Endothelial cell (in vitro differentiated cells): Measurements from ENCODE around the gene TM7SF2. TPM values are rescaled to one million over a fixed set of nuclear protein-coding genes. Genes with fewer than 3 reads are reported as not detected.
A peak's percentile ranks its signal among the peaks of the same experiment; 100 is the strongest.

ENCODE experiments used
- DNase-seq: peaks from one replicate; pipeline ENCODE4 v3.0.0; 2021; ENCODE audit warnings: low spot score
- H3K27ac Mint-ChIP-seq: one replicate; pipeline ENCODE4 v1.8.0; 2021; ENCODE audit warnings: mixed read lengths, inconsistent platforms; ENCODE audit not compliant: unreplicated experiment
- H3K27me3 Mint-ChIP-seq: one replicate; pipeline ENCODE4 v1.8.0; 2021; ENCODE audit warnings: mild to moderate bottlenecking, moderate library complexity, mixed read lengths, inconsistent platforms; ENCODE audit not compliant: unreplicated experiment
- H3K36me3 Mint-ChIP-seq: one replicate; pipeline ENCODE4 v1.8.0; 2021; ENCODE audit warnings: mild to moderate bottlenecking, low read depth, mixed read lengths, inconsistent platforms; ENCODE audit not compliant: unreplicated experiment
- H3K4me1 Mint-ChIP-seq: one replicate; pipeline ENCODE4 v1.8.0; 2021; ENCODE audit warnings: mild to moderate bottlenecking, mixed read lengths, inconsistent platforms; ENCODE audit not compliant: unreplicated experiment
- H3K4me3 Mint-ChIP-seq: one replicate; pipeline ENCODE4 v1.8.0; 2021; ENCODE audit warnings: mild to moderate bottlenecking, mixed read lengths, inconsistent platforms; ENCODE audit not compliant: unreplicated experiment
- H3K9me3 Mint-ChIP-seq: one replicate; pipeline ENCODE4 v1.8.0; 2021; ENCODE audit warnings: mixed read lengths, inconsistent platforms; ENCODE audit not compliant: unreplicated experiment
- CTCF ChIP-seq: fragments of 200-600 bp; sonication (generic); IDR thresholded peaks from one replicate; pipeline ENCODE4 v1.5.0; 2021; ENCODE audit warnings: antibody characterized with exemption; ENCODE audit not compliant: unreplicated experiment
- total RNA-seq: library from RNA; stranded (reverse); fragmentation: NEBNext Ultra II Directional; extraction: Animal tissue kit (Norgen Biotek cat#: 25700); gene quantifications from one replicate; pipeline ENCODE4 v1.2.1, GENCODE V29; 2021; ENCODE audit not compliant: unreplicated experiment

TM7SF2 gene
- total RNA-seq, 1 donor from 2014 or later, result 35.6 TPM

DNA sequence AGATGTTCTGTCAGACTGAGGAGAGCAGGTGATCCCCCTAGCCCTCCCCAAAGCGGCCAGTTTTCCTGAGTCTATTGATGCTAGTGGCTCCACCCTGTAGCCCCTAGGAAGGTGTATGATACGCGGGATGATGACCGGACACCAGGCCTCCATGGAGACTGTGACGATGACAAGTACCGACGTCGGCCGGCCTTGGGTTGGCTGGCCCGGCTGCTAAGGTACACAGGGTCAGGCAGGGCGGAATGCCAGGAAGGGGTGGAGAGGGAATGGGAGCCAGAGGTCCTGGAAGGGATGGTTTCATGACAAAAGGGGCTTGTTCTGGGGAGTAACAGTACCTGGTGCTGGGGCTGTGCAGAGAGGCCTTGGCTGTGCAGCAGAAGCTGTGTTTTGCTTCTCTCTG, 24.5 kb upstream of the TM7SF2 start:
- Mint-ChIP-seq H3K27me3 (peaks cover 8% of the 10 kb centered on the region), H3K4me3 (no peak overlapping the region), H3K27ac (no peak overlapping the region), H3K9me3 (no peaks in the 10 kb centered on the region), H3K4me1 (peaks cover 16% of the 10 kb centered on the region), H3K36me3 (peaks cover 10% of the 10 kb centered on the region)
- no peak for DNase-seq
- no peak for TF ChIP-seq CTCF

GRCh38 chr11:65087827-65088226, 23.8 kb upstream of the TM7SF2 start:
- DNase-seq, result no peak
- Mint-ChIP-seq H3K4me1 (peaks cover 15% of the 10 kb centered on the region), H3K36me3 (peaks cover 10% of the 10 kb centered on the region), H3K9me3 (no peaks in the 10 kb centered on the region), H3K4me3 (no peak overlapping the region), H3K27ac (no peak overlapping the region), H3K27me3 (peaks cover 8% of the 10 kb centered on the region)
- no peak for TF ChIP-seq CTCF

DNA sequence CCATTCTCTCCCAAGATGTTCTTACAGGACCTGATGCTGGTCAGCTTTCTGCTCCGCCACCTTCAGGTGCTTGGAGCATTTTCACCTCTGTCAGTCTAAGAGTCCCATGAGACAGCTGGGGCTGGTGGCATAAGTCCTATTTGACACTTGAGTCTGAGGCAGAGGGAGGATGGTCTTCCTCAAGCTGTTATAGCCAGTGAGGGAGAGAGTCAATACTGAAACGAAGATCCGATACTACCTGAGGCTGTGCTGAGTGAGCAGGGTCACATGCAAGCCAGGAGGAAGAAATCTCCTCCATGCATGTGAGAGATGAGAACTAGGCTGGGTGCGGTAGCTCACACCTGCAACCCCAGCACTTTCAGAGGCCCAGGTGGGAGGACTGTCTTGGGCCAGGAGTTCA, 22.1 kb upstream of the TM7SF2 start:
- no peak for TF ChIP-seq CTCF
- Mint-ChIP-seq H3K36me3 (peaks cover 10% of the 10 kb centered on the region), H3K4me3 (no peak overlapping the region), H3K27me3 (peaks cover 5% of the 10 kb centered on the region), H3K4me1 (peaks cover 6% of the 10 kb centered on the region), H3K27ac (no peak overlapping the region), H3K9me3 (no peaks in the 10 kb centered on the region)
- DNase-seq, result no peak

DNA sequence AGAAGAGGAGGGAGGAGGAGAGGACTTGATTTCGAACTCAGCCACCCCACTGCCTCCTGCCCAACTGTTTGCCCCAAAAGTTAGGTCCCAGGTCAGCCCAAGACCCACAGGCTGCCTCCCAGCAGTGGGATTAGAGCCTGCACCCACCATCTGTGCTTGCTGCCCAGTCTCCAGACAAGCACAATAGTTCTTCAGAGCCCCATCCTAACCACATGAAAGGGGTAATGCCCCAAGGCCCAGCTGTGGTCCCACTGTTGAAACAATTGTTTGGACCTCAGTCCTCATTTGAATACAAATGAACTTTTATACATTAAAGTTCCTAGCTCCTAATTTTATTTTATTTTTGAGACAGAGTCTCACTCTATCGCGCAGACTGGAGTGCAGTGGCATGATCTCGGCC, 21.0 kb upstream of the TM7SF2 start:
- peaks cover 8% of the 10 kb centered on the region for H3K36me3 Mint-ChIP-seq
- H3K27me3 Mint-ChIP-seq, result peaks cover 5% of the 10 kb centered on the region
- H3K4me3 Mint-ChIP-seq, result no peak overlapping the region
- H3K27ac Mint-ChIP-seq, result no peak overlapping the region
- no peak for TF ChIP-seq CTCF
- DNase-seq, result no peak
- peaks cover 2% of the 10 kb centered on the region for H3K4me1 Mint-ChIP-seq
- H3K9me3 Mint-ChIP-seq, result no peaks in the 10 kb centered on the region

DNA sequence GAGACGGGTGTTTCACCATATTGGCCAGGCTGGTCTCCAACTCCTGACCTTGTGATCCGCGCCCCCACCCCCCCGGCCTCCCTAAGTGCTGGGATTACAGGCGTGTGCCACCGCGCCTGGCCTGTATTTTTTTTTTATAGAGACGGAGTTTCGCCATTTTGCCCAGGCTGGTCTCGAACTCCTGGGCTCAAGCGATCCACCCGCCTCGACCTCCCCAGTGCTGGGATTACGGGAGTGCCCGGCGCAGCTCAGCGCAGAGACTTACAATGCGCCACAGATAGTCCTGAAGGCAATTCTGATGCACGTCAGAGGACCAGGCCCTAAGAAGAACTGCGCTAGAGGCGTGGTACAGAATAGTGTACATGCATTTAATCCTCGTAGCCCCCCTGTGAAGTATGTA, 16.2 kb upstream of the TM7SF2 start:
- H3K9me3 Mint-ChIP-seq, result no peaks in the 10 kb centered on the region
- H3K4me3 Mint-ChIP-seq, result peak overlapping the region; percentile 88
- H3K27ac Mint-ChIP-seq, result peak overlapping the region; percentile 96
- H3K36me3 Mint-ChIP-seq, result no peaks in the 10 kb centered on the region
- TF ChIP-seq CTCF, result no peak
- peaks cover 6% of the 10 kb centered on the region for H3K27me3 Mint-ChIP-seq
- no peak for DNase-seq
- H3K4me1 Mint-ChIP-seq, result peaks cover 5% of the 10 kb centered on the region
